GM18502 (cell line): ENCODE data around the gene DUSP14.

Experiments
- ATAC-seq: cut with Tn5 transposase; IDR thresholded peaks from one replicate; pipeline ENCODE4 v1.9.1; 2021; ENCODE audit warnings: mild to moderate bottlenecking; ENCODE audit not compliant: unreplicated experiment, poor library complexity

Gene DUSP14

DNA sequence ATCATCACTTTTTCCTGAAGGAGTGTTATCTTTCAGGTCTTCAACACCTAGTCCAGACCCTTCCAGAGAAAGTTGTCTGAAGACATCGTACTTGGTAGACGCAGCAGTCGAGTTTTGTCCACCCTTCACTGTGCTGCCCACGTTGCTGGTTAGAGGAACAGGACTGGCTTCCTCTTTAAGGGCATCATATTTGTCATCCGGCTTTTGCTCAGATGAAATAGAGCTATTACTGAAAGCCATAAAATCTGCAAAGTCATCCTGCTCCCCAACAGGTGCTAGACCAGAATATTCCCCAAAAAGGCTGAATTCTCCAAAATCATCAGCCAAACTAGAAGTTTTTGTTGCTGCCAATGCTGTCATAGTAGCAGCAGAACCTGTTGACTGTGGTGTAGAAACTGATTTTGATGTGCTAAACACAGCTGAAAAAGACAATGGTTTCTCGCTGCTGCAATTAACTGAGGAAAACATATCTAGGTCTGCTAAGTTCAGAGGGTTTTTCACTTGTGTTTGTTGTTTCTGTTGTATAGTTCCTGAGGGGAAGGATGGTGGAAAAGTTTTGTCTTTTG lies 63.8 kb downstream of the DUSP14 start:
- ATAC-seq, result no peak

DNA sequence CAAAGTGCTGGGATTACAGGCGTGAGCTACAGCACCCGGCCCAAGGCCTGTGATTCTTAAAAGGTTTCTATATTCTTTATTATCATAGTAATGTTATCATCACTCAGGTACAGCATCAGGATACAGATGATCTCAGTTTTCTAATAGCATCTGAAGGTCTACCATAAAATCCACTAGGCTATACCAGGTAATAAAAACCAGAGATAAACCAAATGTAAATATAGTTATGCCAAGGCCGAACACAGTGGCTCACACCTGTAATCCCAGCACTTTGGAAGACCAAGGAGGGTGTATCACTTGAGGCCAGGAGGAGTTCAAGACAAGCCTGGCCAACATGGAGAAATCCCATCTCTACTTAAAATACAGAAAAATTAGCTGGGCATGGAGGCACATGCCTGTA lies 65.7 kb downstream of the DUSP14 start:
- no peak for ATAC-seq

GRCh38 chr17:37557482-37557881 lies 67.8 kb downstream of the DUSP14 start:
- no peak for ATAC-seq

GRCh38 chr17:37558299-37558698 lies 68.6 kb downstream of the DUSP14 start:
- ATAC-seq, result no peak

DNA sequence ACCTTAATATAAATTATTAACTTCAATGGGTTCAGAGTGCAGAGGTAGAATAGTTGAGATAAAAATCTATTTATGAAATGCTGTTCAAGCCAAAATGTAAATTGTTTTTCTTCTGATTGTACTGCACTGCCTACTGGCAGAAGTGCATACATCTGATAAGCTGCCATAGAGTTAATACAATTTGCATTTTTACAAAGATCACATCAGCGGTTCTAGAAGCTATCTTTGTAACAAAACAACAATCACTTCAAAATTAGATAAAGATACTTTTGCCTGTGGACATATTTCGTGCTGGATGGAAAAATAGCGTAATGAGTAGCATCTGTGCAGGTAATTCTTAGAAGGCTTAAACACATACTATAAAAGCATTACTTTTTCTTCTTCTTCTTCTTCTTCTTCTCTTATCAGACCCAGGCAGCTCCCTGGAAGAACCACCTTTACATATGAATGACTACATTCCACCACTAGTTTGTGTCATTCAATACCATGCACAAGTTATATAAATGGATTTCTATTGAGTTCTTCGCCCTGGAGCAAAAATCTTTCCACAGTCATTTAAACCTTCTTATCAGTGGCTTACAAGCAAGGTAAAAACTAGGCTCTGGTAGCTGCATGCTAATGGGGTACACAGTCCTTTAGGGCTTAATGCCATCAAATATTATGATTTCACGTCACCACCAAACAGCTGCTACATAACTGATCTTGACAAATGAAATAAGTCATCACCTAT lies 72.5 kb downstream of the DUSP14 start:
- no peak for ATAC-seq
